IPS-11a (cell line): ENCODE measurements around the gene TPCN2.

Experiments used
- H3K4me3 ChIP-seq: one replicate; pipeline ENCODE4 v1.5.1; 2013; ENCODE audit warnings: low read depth, low read length, control low read depth

Gene TPCN2

DNA sequence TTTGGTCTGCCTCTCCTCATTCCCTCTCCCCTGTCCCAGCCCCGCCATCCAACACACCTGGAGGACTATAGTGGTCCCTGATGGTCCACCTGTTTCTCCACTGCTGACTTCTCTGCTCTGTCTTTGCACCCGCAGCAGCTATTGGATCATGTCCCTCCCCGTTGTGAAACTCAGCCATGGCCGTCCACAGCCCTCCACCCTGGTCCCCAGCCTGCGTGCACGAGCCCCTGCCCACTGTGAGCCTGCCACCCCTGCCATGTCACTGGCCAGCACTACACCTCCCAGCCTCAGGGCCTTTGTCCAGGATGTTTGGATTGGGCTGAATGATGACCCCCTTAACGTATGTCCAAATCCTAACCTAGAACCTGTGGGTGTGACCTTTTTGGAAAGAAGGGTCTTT, 59.3 kb downstream of the TPCN2 start:
- H3K4me3 ChIP-seq = no peak overlapping the region

DNA sequence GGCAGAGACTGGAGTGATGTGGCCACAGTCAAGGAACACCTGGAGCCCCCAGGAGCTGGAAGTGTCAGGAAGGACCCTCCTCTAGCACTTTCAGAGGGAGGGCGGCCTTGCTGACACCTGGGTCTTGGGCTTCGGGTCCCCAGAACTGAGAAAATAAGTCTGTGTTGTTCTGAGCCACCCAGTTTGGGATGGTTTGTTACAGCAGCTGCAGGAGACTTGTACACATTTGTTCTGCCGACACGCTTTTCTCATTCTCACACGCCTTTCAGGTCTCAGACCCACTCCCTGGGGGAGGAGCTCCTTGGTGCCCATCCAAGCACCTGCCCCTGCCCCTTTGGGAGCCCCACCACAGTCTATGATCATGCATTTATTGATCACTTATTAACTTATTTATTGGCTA, 59.8 kb downstream of the TPCN2 start:
- no peak overlapping the region for H3K4me3 ChIP-seq

DNA sequence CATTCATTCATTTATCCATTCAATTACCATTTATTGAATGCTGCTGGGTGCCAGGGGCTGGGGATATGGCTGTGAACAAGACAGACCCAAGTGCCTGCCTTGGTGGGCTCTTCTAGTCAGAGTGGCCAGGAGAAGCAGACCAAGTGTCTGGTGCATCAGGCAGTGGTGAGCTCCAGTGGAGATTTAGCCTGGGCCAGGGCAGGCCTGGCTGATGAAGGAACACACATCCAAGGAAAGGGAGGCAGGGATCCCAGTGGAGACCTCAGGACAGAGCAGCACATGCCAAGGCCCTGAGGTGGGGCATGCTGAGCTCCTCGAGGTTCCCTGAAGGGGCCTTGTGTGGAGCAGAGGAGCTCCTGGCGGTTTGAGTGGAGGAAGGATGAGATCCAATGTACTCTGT, 60.4 kb downstream of the TPCN2 start:
- no peak overlapping the region for H3K4me3 ChIP-seq

DNA sequence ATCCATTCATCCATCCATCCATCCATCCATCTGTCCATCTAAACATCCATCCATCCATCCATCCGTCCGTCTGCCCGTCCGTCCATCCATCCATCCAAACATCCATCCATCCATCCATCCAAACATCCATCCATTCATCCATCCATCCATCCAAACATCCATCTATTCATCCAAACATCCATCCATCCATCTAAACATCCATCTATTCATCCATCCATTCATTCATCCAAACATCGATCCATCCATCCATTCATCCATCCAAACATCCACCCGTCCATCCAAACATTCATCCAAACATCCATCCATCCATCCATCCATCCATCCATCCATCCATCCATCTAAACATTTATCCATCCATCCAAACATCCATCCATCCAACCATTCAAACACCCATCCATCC, 61.7 kb downstream of the TPCN2 start:
- H3K4me3 ChIP-seq = no peak overlapping the region

DNA sequence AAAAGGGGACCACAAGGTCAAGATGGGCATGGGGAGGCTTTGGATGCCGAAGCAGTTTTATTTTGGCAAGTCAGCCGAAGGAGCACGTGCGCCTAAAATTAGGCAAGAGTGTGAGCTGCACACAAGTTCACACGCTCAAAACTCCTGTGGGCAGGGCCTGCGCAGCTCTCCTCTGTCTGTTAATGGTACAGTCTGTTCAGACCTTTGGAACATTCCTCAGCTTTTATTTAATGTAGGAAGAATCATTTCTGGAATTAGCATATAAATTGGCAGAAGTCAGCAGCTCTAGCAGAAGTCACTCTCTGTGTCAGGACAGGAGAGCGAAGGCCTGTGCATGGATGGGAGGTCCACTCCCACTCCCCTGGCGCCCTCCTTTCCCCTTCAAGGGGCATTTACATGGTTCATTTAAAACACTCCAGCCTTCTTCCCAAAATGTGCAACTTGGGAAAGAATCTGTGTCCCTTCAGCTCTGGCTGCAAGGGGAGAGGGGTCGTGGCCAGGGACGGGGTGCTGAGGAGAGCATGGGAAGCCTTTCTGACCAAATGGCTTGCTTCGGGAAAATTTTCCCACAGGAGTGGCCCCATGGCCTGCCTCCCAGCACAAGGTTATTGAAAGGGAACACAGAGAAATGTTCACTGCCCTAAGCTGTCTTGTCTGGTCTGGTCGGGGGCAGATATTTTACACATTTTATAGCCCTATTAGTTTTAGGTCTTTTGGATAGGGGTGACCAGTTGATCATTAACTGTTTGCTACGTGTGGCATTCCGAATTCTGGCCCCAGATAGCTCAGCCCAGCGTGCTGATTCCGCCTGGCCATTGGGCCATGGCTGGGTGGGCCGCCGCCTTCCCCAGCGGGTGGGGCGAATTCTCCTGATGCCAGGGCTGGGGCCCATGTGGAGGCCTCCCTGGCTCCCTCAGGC, 63.2 kb downstream of the TPCN2 start:
- H3K4me3 ChIP-seq = no peak overlapping the region

DNA sequence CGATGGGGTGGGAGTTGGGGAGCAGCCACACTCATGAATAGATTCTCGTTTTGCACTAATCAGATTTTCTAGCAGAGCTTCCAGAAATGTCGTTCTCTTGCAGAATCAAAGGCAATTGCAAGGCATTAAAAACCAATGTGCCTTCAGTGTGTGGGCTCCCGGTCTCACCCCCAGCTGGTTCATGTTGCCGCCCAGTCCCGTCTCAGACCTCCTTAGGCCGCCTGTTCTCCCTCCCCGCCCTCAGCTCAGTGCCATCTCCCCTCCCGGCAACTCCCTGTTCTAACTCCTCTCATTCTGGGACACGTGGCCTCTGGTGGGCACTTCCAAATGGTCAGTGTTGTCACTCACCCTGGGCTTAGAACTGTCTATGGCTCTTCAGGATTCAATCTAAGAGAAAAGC, 64.5 kb downstream of the TPCN2 start:
- no peak overlapping the region for H3K4me3 ChIP-seq

DNA sequence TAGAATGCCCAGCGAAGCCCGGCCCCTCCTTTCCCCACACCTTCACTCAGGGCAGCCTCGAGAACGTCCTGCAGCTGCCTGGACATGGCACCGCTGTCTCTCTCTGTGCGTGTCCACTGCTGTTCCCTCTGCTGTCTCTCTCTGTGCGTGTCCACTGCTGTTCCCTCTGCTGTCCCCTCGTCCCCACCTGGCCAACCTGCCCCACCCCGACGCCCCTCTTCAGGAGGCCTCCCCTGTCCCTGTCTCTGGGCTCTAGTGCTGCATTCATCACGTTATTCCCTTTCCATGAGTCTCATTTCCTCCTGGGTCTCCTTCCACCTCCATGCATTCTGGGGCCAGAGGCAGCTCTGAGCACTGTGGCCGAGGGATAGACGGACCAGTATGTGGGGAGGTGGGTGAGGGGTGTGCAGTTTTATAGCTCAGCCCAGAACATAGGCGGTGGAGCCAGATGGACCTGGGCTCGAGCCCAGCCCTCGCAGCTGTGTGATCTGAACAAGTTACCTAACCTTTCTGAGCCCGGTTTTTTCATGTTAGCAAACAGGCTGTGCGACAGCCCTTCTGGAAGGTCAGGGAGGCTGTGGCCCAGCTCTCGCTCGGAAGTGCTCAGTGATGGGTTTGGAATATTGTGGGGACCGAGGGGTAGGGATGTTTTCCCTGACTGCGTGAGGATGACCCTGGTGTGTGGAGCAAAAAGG, 65.1 kb downstream of the TPCN2 start:
- no peak overlapping the region for H3K4me3 ChIP-seq

DNA sequence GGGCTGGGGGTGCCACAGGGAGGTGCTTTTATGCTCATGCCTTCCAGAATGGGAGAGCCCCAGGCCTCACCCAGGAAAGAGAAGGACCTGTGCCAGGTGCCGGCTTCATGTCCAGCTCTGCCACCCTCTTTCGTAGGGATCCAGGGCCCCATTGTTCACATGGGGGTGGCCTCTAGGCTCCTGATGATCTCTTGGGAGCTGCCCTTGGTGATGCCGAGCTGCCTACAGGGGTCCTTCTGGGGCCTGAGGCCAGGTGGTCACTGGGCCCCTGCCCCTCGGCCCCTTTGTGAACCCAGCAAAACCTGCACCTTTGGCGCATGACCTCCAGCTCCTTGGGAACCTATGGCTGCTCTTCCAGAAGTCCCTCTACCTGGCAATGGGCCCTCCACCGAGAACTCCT, 65.6 kb downstream of the TPCN2 start:
- H3K4me3 ChIP-seq = no peak overlapping the region

DNA sequence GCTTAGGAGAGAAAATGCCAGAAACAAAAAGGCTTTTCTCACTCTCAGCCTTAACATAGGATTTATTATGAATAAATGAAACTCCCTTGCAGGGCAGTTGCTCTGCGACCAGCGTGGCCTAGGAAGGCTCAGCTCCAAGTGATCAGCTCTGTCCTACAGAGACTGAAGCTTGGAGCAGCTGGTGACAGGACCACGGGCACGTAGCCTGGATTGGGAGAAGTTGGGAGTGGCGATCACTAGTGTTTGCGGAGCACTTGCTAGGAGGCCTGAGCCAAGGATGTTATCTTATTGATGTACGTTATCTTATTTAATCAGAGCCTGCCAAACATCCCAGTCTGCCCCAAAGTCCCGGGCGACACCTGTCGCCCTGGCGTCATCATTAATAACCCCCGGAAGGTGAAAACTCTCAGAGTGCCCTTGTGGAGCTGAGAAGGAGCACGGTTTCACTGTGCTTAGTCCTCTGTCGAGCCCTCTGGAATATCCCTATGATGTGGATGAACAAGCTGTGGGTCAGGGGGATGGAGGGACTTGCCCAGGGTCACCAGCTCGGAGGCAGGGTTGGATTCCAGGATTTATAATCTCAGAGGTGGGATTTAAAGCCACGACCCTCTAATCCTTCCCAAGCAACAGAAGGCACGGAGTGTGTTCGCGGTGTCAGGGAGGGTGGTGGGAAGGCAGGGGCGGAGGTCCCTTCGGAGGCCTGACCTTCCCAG, 66.2 kb downstream of the TPCN2 start:
- no peak overlapping the region for H3K4me3 ChIP-seq

DNA sequence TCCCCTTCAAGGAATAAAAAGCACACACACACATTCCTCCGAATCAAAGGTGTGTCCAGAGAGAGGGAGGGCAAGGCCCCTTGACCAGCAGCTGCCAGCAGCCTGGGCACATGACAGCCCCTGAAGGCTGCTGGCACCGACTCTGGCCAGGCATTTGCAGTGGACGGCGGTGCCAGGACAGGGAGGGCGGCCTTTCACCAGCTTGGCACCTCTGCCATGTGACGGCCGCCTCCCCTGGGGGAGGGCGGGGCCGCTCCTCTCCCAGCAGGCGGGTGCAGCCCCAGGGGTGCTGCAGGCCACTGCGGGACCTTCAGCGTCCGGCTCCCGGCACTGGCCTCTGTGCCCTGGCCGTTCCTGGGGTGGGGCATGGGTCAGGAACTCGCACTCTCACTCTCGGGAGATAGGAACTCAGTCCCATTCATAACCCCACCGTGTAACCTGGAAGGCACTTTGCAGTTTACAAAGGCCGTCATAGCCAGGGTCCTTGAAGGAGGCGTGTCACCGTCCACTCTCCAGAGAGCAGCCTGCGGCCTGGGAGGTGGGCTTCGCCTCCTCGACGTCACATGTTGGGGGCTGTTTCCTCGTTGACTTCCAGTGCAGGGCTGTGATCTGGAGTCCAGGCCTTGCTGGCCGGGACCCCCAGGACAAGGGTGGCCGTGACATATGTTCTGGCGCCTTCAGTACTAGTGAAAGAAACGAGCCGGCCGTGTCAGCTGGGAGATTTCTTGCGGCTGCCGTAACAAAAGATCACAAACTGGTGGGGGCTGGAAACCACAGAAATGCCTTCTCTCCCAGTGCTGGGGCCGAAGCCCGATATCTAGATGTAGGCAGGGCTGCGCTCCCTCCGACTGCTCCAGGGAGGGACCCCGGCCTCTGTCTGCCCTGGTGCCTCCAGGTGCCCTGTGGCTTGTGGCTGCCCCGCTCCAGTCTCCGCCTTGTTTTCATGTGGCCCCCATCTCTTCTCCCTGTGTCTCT, 67.1 kb downstream of the TPCN2 start:
- H3K4me3 ChIP-seq = no peak overlapping the region

DNA sequence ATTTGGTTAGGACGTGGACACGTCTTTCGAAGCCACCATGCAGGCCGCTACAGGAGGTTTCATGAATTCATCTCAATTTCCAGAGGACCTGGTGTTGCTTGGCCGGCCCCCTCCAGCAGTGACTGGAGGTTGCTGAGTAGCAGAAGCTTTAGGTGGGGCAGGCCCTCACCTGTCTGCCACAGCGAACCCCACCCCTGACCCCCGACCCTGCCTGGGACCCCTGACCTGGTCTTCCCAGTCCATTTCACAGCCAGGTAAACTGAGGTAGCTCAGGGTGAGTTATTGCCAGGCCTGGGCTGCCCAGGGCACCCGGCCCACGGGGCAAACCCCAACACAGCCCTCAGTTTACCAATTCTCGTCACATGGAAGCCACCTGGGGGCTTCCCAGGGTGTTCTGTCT, 67.9 kb downstream of the TPCN2 start:
- no peak overlapping the region for H3K4me3 ChIP-seq

DNA sequence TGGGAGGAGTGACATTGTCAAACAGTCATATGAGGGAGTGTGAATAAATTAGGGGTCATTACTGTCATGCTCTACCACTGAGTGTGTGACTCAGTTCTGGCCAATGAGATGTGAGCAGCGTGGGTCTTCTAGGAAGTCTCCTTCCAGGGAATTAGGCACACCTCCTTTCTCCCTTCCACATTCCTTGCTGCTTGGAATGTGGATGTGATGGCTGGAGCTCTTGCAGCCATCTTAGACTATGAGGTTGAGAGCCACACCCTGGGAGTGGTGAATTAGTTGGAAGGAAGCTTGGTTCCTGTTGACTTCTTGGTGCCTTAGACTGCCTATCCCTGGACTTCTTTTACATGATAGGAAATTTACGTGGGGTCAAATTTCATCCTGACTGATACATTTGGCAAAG, 70.5 kb downstream of the TPCN2 start:
- no peak overlapping the region for H3K4me3 ChIP-seq

DNA sequence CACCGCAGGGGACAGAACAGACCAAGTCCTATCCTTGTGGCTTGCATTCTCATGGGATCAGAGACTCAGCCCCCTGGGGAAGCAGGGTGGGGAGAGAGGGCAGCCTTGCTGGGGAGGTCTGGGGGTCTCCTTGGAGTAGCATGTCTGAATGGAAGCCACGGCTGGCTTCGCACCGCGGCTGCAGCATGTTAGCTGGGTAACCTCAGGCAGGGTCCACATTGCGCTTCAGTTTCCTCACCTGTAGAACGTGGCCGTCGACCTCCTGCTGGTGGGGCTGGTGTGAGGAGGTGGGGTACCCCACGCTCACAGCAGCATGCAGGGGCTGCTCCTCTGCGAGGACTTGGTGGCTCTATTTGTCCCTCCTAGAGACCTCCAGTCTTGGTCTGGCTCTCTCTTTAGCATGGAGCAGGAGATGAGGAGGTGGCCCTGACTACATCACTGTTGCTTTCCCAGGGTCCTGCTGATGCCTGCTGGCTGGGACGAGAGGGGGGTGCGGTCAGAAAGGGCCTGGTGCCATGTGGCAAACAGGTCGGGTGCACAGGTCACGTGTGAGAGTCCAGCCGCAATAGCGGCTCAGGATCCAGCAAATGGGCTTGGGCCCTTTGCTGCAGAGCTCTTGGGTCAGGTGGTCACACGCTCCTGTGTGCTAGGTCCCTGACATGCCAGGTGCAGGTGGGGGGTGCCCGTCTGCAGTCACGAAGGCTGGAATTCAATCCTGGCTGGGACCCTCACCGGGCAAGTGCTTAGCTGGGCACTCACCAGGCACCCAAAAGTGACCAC, 71.6 kb downstream of the TPCN2 start:
- no peak overlapping the region for H3K4me3 ChIP-seq

DNA sequence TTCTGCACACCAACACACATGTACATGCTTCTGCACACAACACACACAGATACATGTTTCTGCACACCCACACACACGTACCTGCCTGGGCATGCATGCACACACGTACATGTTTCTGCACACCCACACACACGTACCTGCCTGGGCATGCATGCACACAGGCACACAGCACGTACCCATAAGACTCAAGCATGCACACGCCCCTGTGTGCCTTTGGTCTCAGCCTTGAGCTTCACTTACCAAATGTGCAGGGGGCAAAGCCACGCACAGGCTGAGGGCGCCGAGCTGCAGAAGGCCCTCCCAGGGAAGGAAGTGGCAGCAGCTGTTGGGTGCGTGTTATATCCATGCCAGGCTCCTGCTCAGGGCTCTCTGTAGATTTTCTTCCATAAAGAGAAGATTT, 72.3 kb downstream of the TPCN2 start:
- H3K4me3 ChIP-seq = no peak overlapping the region

DNA sequence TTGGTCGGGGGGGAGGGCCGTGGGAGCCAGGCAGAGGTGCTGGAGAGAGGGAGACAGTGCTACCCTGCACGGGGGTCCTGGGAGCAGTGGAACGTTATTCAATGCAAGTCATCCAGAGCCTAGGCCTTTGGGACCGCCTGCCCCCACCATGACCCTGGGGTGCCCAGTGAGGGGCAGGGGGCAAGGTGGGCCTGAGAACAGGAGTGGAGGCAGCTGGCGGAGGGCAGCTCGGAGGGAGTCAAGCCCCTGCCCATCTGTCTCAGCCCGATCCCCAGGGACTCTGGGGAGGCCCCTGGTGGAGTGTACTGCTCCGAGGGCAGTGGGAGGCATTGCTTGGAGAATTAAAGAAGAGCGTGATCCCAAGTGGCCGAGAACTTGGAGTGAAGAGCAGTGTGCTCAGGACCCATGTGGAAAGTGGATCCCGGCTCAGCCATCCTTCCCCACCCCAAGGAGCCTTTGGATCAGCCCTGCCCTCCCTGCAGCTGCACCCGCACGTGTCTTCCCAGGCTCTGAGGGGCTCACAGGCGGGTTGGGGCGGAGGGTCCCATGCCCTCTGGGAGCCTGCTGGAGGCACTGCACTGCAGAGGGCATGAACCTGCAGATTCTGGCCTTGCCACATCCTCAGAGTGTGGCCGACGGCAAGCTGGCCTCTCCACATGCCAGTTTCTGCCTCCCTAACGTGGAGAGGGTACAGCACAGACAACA, 73.0 kb downstream of the TPCN2 start:
- H3K4me3 ChIP-seq = no peak overlapping the region

DNA sequence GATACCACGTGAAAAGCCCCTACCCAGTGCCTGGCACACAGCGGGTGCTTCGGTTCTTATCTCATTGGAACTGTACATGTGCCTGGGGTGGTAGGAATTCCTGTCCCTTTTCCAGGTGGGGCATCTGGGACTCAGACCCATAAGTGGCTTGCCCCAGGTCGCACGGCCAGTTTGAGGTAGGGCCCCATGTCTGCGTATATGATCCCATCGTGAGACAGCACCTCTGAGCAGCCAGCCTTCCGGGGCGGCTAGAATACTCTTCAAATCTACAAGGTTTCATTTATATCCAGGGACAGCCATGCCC, 73.5 kb downstream of the TPCN2 start:
- H3K4me3 ChIP-seq = no peak overlapping the region

DNA sequence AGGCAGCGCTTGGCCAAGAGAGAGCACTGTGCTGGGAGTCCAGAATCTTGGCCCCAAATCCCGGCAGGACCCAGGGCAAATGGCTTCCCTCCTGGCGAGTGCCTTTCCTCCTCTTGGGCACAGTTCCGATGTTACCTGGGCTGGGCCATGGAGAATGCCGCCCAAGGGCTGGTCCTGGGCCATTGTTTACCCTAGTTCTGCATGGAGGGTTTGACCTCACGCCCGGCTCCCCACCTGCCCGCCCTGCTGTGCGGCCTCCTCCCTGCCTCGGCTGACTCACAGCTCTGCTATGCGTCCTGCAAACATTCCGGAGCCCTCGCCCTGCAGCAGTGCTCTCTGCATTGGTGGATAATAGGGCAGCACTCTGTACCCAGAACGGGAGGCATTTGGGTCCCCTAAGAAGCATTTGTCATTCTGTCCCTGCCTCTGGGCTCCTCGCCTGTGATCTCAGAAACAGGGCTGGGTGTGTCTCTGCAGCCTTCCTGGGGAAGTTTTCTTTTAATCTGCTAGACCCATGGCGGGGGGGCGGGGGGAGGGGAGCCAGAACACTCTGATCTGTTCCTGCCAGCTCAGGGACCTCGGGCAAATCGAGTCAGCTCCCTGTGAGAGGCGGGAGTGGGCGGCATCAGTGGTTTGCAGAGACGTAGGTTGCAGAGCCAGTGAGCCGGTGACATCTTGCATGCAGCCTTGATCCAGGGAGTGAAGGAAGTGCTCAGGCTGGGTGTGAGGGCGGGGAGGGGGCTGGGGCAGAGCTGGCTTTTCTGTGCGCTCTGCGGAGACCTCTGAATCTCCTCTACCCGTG, 74.1 kb downstream of the TPCN2 start:
- no peak overlapping the region for H3K4me3 ChIP-seq
